T follicular helper cell (primary cell): ENCODE measurements around the gene CFDP1.

Experiments used
- DNase-seq: peaks from one replicate; pipeline ENCODE4 v3.0.0-alpha.2; 2020; ENCODE audit warnings: low read depth

The CFDP1 gene

DNA sequence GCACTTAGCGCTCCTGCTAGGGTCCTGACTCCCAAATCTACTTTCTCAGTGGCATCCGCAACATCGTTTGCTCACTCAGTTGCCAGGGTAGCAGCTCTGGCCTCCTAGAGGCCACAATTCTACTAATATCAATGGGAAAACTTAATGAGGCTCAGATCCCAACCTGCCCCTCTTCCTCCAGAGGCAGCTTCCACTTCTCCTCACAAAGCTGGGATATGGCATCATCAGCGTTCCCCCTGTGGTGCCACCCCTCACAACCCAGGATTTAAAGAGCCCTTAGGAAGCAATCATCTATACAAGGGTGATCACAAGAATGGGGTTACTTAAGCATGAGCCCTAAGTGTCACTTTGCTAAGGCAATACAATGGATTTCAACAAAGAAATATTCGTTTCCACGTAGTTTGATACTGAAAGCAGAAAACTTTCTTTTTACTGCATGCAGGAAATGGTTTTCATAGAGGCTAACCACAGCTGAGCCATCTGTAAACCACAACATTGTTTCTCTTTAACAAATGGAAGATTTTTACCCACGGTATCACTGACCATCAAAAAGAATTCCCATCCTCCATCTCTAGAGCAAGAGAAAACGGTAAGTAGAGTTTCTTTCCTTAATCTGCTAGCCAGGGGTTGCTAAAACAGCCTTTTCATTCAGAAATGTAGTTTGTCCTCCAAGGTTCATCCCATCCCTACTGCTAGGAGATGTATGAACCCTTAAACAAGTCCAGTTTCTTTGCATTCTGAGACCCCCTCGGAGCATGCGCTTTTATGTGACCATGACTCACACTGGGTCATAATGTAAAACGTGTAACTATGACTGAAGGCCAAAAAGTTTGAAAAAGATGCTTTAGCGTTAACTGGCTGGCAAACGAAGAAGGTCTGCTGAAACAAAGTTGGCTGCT, 113.5 kb downstream of the CFDP1 start:
- DNase-seq: no peak

DNA sequence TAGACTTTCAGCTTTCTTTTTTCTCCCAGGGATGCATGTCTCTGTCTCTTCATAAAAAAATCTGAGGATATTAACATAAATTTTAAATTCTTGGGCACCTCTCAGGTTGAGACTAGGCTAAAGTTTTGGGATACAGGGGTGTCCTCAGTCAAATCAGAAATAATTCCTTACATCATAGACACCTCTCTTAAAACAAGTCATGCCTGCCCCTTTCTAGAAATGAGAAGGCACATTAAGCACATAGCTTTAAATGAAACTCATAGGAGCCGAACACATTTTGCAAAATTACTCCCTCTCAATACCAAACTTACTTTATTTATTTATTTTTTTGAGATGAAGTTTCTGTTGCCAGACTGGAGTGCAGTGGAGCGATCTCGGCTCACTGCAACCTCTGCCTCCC, 114.6 kb downstream of the CFDP1 start:
- DNase-seq: no peak

DNA sequence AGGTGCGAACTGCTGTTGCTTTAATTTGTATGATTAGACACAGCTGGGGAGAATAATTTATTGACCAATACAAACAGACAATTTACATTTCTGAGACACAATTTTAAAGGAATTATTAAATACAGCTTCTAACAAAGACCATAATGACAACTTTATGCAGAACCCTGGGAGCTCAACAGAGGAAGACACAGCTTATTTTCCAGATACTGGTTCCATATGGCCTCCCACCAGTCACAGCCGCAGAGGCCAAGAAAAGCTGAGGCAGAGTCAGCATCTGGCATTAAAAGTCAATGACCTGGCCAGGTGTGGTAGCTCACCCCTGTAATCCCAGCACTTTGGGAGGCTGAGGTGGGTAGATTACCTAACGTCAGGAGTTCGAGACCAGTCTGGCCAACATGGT, 115.8 kb downstream of the CFDP1 start:
- DNase-seq: no peak

DNA sequence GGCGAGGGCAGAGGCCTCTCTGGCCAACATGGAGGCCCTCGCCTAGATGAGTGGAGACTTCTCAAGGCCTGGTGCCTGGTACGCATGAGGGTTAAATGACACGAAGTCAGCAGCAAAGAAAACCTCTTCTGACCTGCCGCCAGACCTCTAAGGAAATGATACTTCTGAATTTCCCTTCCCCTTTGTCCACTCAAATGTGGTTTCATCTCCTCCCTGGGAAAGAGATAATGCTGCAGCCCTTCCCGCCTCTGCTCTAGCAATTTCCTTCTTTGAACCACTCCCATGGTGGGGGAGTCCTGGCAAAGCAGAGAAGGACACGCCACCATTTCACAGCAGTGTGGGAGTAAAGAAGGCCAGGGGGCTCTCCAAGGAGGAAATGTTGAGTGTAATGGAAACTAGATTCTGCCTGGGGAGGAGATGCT, 116.2 kb downstream of the CFDP1 start:
- no peak for DNase-seq

DNA sequence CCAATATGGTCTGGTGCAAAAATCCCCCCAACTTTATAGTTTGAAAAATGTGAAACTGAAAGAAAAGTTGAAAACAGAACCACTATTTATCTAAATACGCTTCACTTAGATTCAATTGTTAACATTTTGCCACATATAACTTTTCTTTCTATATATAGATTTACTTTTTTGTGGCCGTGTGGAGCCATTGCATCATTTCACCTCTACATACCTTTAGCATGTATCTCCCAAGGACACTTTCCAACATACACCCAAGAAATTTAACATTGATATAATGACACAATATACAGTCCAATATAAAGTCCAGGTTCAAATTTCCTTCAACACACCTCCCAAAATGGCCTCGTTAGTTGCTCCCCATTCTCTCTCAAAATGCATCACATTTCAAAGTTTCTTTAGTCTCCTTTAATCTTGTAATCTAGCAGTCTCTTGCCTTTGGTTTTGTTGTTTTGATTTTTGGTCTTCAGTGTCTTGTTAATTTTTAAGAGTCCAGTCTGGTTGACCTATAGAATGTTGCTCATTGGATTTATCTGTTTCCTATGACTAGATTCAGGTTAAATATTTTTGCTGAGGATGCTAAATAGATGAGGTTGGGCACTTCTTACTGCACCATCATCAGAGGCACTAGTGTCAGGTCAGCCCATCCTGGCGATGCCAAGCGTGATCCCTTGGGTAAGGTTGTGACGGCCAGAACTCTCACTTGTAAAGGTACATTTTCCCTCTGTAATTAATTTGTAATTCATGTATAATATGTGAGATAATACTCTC, 117.6 kb downstream of the CFDP1 start:
- DNase-seq: no peak

DNA sequence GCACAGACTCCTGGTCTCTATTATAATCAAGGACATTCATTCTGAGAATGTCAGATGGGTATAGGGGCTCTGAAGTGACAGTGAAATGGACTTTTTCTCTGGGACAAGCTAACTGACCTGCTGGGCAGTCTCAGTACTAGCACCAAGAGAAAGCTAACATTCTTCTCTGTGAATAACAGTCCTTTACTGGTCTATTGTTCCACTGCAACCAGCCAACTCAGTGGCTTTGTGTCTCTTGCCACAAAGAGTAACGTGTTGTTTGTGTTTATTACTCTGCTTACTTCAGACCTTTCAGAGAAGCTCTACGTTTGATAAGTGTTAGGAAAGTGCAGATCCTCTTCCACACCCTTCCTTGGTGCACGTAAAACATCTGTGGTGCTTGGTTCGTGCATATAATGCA, 120.4 kb downstream of the CFDP1 start:
- DNase-seq: no peak

DNA sequence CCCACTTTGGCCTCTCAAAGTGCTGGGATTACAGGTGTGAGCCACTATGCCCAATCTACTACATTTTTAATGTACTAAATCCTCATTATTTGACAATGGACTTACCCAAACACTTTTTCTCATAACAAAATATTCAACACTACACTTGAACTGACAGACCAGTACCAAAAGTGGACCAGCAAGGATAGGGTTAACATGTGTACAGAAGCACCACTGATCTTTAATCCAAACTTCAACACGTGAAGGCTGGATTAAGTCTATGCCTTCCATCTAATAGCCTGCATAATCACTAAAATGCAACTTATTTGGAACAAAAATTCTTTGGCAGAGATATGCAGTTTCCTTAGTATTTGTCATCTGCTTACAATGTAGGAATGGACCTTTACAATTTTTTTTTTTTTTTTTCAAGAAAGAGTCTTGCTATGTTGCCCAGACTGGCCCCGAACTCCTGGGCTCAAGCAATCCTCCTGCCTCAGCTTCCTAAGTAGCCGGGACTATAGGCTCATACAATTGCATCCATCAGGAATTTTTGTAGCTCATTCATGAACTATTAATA, 121.8 kb downstream of the CFDP1 start:
- no peak for DNase-seq

DNA sequence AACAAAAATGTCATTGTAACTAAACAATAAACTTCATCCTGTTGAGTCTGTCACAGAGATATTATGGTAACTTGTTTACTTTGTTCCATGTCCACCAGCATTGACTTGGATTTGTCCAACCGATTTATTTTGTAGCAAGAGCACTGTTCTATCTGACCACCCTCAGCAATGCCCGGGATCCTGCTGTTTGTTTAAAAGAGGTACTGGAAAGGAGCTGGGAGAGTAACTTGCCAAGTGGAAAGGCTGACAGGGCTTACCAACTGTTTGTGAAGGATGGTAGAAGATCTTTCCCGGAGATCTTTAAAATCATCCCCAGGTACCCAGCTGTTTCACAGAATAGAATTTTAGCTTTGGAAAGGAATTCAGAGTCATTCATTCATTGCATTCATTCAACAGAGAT, 122.8 kb downstream of the CFDP1 start:
- no peak for DNase-seq

DNA sequence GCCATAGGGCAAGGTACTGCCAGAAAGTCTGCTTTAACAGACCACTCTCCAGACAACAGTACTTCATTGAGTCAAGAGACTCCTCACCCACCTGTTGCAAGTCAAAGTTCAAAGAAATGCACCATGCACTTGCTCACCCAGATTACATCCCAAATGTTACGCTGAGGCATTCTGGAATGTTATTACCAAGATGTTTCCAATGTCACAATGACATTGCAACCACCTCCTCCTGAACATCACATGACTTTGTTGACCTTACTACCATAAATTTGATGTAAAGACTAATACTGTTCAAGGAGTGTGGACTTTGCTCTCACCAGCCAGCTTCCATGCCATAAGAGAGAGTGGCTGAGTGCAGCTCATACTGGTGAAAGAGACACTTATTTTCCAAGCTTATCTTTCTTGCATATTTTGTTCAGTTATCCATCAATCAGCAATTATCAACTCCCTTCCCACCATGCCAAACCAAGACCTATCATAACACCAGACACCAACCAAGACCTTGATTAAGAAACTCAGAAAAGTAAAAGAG, 123.3 kb downstream of the CFDP1 start:
- no peak for DNase-seq

DNA sequence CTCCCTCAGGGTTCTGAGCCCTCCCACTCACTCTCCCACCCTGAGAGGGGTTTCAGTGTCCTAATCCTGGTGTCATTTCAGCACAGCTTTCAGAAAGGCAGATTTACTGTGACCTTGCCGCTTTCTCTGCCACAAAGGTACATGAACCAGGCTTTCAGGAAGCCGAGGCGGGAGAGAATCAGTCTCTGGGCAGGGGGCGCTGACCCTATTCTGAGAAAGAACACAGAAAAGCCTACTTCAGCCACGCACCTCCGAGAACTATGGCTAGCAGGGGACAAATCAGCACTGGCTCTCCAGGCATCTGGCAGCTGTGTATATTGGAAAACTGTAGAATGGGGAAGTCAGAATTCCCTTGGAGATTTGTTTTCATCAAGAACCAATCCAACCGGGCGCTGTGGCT, 124.1 kb downstream of the CFDP1 start:
- no peak for DNase-seq

DNA sequence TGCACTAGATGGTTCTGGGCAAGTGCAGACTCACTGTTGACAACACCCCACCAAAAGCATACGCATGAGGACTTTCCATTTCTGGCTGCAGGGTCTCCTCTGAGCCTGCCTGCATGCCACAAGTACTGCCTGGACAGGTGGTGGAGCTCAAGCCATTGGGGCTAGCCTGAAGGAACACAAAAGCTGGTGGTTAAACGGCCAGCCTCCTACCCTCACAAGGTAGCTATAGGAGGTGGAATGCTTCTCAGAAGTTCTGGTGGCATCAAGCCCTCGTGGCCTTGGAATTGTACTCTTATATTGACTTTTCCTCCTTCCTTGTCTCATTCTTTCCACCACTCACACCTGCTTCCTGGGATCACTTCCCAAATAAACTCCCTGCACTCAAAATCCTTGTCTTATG, 125.3 kb downstream of the CFDP1 start:
- no peak for DNase-seq

DNA sequence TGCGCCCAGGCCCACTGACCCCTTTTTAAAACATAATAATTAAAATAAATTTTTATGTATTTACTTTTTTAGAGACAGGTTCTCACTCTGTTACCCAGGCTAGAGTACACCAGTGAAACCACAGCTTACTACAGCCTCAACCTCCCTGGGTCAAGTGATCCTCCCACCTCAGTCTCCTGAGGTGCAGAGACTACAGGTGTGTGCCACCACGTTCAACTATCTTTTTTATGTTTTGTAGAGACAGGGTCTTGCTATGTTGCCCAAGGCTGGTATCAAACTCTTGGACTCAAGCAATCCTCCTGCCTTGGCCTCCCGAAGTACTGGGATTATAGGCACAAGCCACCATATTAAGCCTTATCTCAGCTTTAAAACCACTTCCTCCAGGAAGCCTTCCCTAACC, 125.8 kb downstream of the CFDP1 start:
- DNase-seq: no peak

DNA sequence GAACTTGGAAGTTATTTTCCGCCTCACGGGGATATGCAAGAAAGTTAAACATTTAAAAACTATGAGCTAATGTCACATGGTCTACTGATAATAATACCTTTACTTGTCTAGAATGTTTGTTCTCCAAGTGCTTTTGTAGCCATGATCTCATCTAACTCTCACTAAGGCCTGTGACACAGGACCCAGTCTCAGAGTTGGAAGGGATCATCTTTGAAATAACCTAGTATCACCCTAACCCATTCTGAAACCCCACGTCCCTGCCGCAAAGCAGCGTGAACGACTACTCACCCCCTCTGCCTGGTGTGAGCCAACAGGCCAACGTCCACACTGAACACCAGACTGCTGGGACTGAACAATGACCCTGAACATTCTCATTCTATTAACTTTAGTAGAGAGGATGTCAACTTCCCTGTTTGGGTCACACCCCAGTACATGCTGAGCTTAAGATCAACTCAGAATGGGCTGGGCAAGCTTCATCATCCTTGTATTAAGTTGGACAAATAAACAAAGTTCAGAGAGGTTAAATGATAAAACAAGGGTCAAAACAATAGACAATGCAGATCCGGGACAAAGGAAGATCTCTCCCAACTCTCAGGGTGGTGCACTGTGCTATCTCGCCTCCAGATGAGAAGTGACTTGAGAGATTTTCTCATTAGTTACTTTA, 127.1 kb downstream of the CFDP1 start:
- DNase-seq: no peak

DNA sequence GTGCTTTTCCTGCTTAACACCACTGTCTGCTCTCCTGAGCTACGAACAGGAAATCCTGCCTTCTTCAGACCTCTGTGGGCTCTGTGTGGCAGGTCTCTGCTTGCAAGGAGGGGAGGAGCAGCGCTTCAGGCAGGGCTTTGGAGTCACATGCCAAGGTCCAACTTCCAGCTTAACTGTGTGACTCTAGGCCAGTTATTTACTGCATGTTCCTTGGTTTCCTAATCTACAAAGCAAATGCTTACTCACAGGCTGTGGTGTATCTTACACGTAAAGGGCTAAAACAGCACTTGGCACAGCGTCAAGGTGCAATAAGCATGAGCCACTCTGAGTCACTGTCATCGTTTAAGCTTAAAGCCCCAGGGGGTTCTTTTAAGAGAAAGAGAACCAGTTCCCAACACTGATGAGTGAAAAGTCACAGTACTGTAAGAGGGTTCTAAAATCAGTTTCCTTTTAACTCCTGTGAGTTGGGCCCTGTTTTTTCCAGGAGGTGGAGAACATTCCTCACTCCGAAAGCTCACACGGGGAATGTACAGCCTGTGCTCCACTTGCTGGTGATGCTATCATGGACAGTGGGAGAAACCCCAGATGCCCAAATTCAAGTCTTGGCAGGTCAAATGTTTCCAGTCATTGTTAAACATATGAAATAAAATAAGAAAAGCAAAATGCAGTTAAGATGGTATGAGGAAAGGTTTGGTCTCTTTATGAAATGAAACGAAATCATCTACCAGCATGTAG, 127.8 kb downstream of the CFDP1 start:
- no peak for DNase-seq

DNA sequence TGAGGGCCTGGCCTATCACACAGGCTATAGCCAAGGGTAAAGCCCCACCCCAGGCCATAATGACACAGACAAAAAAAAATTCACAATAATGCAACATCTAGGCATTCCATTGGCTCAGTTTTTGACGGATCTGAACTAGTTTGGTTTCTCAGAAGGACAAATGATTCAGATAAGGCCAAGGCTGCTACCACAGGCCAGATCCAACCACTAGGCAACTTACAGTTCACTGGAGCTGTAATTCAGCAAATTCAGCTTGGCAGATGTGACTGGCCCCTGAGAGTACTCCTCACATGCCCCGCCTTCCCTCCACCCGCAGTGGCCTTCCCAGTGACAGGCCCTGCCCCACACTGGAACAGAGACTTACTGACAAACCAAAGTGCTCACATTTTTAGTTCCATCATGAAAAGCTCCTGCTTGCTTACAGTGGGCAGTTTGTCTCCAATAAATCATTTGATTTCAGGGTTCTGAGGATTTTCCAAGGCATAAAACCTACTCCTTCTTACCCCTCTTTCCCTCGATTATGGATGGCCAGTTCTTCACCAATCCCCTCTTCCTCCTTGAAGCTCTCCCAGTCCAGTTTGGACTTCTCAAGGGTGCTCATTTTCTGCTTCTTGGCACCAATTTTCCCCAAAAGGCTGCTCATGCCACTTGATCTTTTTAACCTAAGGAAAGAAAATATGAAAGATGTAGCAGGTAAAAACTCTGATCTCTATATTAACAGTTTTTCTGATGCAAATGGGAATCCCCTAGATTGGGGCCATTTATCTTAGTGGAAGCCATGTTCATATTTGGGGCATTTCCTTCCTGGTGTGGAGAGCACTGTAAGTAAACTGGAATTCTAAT, 128.6 kb downstream of the CFDP1 start:
- DNase-seq: no peak

DNA sequence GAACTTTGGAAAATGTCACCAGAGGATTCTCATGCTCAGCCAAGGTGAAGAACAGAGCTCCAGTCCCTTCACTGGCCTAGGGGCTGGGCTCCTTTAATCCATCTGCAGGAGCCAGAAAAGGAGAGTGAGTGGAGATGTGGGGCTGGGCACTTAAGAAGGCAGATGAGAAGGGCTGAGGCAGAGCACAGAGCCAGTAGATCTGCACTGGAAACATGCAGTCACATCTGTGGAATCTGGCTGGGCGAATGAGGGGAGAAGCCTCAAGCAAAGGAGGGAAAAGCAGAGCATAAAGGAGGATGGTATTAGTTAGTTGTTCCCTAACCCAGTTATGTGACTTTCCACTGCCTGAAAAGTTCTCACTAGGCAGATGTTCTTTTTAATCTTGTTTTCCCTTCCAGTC, 131.5 kb downstream of the CFDP1 start:
- DNase-seq: no peak

DNA sequence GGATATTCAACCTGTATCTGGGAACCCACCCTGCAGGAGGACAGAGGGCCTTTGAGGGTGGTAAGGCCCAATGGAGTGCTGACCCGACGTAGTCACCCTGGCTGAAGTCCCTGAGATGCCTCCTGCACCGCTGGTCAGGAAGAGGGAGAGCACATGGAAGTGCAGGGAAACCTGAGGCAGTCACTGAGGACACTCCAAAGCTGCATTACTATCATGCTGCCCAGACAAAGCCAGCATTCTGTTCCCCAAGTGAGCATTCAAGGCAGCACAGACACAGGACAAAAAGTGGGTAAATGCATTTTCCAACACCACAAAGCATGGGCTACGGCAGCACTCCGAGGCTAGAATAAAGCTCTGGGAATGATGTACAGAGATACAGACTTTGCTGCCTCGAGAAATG, 135.0 kb downstream of the CFDP1 start:
- no peak for DNase-seq

DNA sequence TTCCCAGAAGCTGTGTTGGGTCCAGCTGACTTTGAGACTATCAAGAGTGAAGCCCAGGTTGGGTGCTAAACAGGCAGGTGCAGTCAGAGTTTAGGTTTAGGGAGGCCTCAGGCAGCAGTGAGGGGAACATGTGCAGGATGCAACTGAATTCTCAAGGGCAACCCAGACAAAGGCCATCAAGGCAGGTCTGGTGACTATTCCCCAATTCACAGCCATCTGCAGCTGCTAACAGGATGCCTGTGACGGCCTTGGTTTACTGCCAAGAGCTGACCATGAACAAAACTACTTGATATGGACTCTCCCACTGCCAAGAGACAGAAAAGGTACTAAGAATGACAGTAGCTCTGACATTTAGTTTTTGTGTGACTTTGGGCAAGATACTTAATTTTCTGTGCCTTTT, 136.7 kb downstream of the CFDP1 start:
- DNase-seq: no peak

DNA sequence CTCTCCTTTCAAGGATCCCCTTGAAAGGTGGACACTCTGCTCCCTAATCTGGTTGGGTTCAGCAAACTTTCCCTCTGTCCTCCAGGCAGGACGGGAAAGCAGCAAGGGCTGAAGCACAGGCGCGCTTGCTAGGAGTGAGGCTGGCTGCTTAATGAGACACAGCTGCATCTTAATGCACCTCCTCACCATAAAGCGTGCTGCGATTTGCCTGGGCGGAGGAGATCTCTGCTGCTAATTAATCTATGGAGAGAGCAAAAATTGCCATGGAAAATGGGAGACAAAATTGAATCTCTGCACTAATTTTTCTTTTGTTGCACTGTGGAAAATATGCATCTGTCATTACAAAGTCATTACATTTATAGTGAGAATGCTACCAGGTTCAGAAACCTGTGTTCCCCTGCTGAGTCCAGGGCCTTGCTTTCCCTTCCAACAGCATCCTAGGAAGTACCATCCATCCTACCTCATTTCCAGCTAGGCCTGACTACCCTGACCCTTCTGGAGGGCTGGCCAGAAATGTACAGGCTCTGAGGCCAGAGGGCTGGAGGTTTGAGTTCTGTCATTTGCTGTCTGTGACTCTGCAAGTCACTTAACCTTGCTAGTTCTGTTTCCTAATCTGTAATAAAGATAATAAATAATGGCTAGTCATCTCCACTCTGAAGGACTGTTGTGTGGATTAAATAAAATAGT, 138.4 kb downstream of the CFDP1 start:
- DNase-seq: no peak

DNA sequence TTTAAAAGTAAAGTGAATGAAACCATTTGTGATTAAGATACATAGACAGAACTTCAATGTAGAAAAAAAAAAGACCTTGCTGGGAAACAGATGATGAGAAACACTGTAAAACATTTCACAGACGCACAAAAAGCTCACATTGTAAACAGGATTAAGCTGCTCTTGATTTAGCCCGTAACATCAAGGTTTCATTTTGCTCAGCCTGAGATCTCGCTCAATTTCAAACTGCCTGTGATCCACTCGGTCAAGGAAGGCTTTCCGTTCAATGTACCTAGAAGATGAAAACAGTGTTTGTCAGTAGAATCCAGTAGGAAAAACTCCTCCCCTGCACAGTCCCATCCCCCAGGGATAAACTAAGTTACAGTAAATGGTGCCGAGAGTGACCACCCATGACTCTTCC, 139.5 kb downstream of the CFDP1 start:
- no peak for DNase-seq
